ENCODE results near the gene HGFAC.

HGFAC gene

GRCh38 chr4:3423406-3423805 is 18.4 kb upstream of the HGFAC start:
- Histone ChIP-seq H2BK5ac (ENCODE audit: low read depth, low read length, poor library complexity, severe bottlenecking) (no peak overlapping the region), H3K36me3 (ENCODE audit: control insufficient read depth in 1 of 2, insufficient read depth in 2 of 2, low read depth in 1 of 2, low read length in 2 of 2) (peaks cover 18 to 70% of the 10 kb centered on the region in 2 experiments), H2AFZ (ENCODE audit: low read depth, low read length) (no peak overlapping the region), H2AK5ac (ENCODE audit: low read length, severe bottlenecking) (no peak overlapping the region), H3K4me2 (ENCODE audit: low read length, poor library complexity, severe bottlenecking) (no peak overlapping the region), H4K8ac (ENCODE audit: low read length) (no peak overlapping the region), H2BK15ac (ENCODE audit: low read depth, poor library complexity, severe bottlenecking) (no peak overlapping the region), H3K27me3 (ENCODE audit: control insufficient read depth in 1 of 2, insufficient read depth in 1 of 2, low read length in 2 of 2) (no peaks in the 10 kb centered on the region), H3K79me1 (replicated peaks; ENCODE audit: low read length, poor library complexity, severe bottlenecking) (peaks cover 2% of the 10 kb centered on the region), H3K9ac (ENCODE audit: low read length) (no peak overlapping the region), H3K4ac (ENCODE audit: low read depth in 1 of 2, low read length in 2 of 2) (no peak overlapping the region), H4K91ac (ENCODE audit: low read length) (no peak overlapping the region), H3K18ac (ENCODE audit: low read depth in 1 of 2, low read length in 2 of 2) (no peak overlapping the region), H3K23ac (ENCODE audit: low read length in 2 of 2) (no peak overlapping the region), H2BK120ac (ENCODE audit: low read depth, low read length) (no peak overlapping the region), H3K4me1 (ENCODE audit: control insufficient read depth, insufficient read depth, low read depth, low read length) (peaks cover 2% of the 10 kb centered on the region), H3K9me3 (ENCODE audit: control insufficient read depth, low read length) (no peaks in the 10 kb centered on the region), H2BK12ac (ENCODE audit: low read length in 2 of 2) (no peak overlapping the region), H3K27ac (ENCODE audit: low read length, poor library complexity, severe bottlenecking) (no peak overlapping the region), H3K14ac (ENCODE audit: low read length in 2 of 2) (no peak overlapping the region), H3K4me3 (ENCODE audit: insufficient read depth in 1 of 2, low read depth in 1 of 2, low read length in 2 of 2) (no peak overlapping the region)
- 98% methylated on average over 16 of the region's 16 CpGs for WGBS
- DNase-seq = no peak

GRCh38 chr4:3423952-3424351 is 17.8 kb upstream of the HGFAC start:
- no peak overlapping the region for H4K8ac ChIP-seq (ENCODE audit: low read length)
- no peak overlapping the region for H2AFZ ChIP-seq (ENCODE audit: low read depth, low read length)
- H2BK120ac ChIP-seq (ENCODE audit: low read depth, low read length) = no peak overlapping the region
- no peak overlapping the region for H3K14ac ChIP-seq (ENCODE audit: low read length in 2 of 2)
- H3K9ac ChIP-seq (ENCODE audit: low read length) = no peak overlapping the region
- no peak overlapping the region for H3K4me3 ChIP-seq (ENCODE audit: insufficient read depth in 1 of 2, low read depth in 1 of 2, low read length in 2 of 2)
- H3K4me2 ChIP-seq (ENCODE audit: low read length, poor library complexity, severe bottlenecking) = no peak overlapping the region
- no peak overlapping the region for H4K91ac ChIP-seq (ENCODE audit: low read length)
- no peak overlapping the region for H2BK5ac ChIP-seq (ENCODE audit: low read depth, low read length, poor library complexity, severe bottlenecking)
- WGBS = 99% methylated on average over 10 of the region's 13 CpGs
- DNase-seq = no peak
- no peaks in the 10 kb centered on the region for H3K27me3 ChIP-seq (ENCODE audit: control insufficient read depth in 1 of 2, insufficient read depth in 1 of 2, low read length in 2 of 2)
- peaks cover 2% of the 10 kb centered on the region for H3K4me1 ChIP-seq (ENCODE audit: control insufficient read depth, insufficient read depth, low read depth, low read length)
- H3K27ac ChIP-seq (ENCODE audit: low read length, poor library complexity, severe bottlenecking) = no peak overlapping the region
- no peak overlapping the region for H2BK12ac ChIP-seq (ENCODE audit: low read length in 2 of 2)
- H3K18ac ChIP-seq (ENCODE audit: low read depth in 1 of 2, low read length in 2 of 2) = no peak overlapping the region
- no peak overlapping the region for H3K23ac ChIP-seq (ENCODE audit: low read length in 2 of 2)
- H3K36me3 ChIP-seq (ENCODE audit: control insufficient read depth in 1 of 2, insufficient read depth in 2 of 2, low read depth in 1 of 2, low read length in 2 of 2) = peaks cover 15 to 70% of the 10 kb centered on the region in 2 experiments
- no peak overlapping the region for H2AK5ac ChIP-seq (ENCODE audit: low read length, severe bottlenecking)
- no peak overlapping the region for H3K4ac ChIP-seq (ENCODE audit: low read depth in 1 of 2, low read length in 2 of 2)
- no peaks in the 10 kb centered on the region for H3K9me3 ChIP-seq (ENCODE audit: control insufficient read depth, low read length)
- peaks cover 2% of the 10 kb centered on the region for H3K79me1 ChIP-seq (replicated peaks; ENCODE audit: low read length, poor library complexity, severe bottlenecking)
- H2BK15ac ChIP-seq (ENCODE audit: low read depth, poor library complexity, severe bottlenecking) = no peak overlapping the region

- Histone ChIP-seq H4K8ac (ENCODE audit: low read length) (no peak overlapping the region), H3K79me1 (replicated peaks; ENCODE audit: low read length, poor library complexity, severe bottlenecking) (peaks cover 2% of the 10 kb centered on the region), H2BK12ac (ENCODE audit: low read length in 2 of 2) (no peak overlapping the region), H3K23ac (ENCODE audit: low read length in 2 of 2) (no peak overlapping the region), H3K4me3 (ENCODE audit: insufficient read depth in 1 of 2, low read depth in 1 of 2, low read length in 2 of 2) (no peak overlapping the region), H3K9me3 (ENCODE audit: control insufficient read depth, low read length) (no peaks in the 10 kb centered on the region), H3K9ac (ENCODE audit: low read length) (no peak overlapping the region), H3K14ac (ENCODE audit: low read length in 2 of 2) (no peak overlapping the region), H3K4ac (ENCODE audit: low read depth in 1 of 2, low read length in 2 of 2) (no peak overlapping the region), H4K91ac (ENCODE audit: low read length) (no peak overlapping the region), H2AFZ (ENCODE audit: low read depth, low read length) (no peak overlapping the region), H3K27me3 (ENCODE audit: control insufficient read depth in 1 of 2, insufficient read depth in 1 of 2, low read length in 2 of 2) (no peaks in the 10 kb centered on the region), H3K36me3 (ENCODE audit: control insufficient read depth in 1 of 2, insufficient read depth in 2 of 2, low read depth in 1 of 2, low read length in 2 of 2) (peaks cover 20 to 76% of the 10 kb centered on the region in 2 experiments), H3K4me2 (ENCODE audit: low read length, poor library complexity, severe bottlenecking) (no peak overlapping the region), H2AK5ac (ENCODE audit: low read length, severe bottlenecking) (no peak overlapping the region), H3K18ac (ENCODE audit: low read depth in 1 of 2, low read length in 2 of 2) (no peak overlapping the region), H3K27ac (ENCODE audit: low read length, poor library complexity, severe bottlenecking) (no peak overlapping the region), H3K4me1 (ENCODE audit: control insufficient read depth, insufficient read depth, low read depth, low read length) (peaks cover 2% of the 10 kb centered on the region), H2BK120ac (ENCODE audit: low read depth, low read length) (no peak overlapping the region), H2BK5ac (ENCODE audit: low read depth, low read length, poor library complexity, severe bottlenecking) (no peak overlapping the region), H2BK15ac (ENCODE audit: low read depth, poor library complexity, severe bottlenecking) (no peak overlapping the region)
- 92% methylated on average over 20 of the region's 20 CpGs for WGBS
- DNase-seq = no peak
Measured at GRCh38 chr4:3424522-3425095, 17.2 kb upstream of the HGFAC start.

- Histone ChIP-seq H2BK15ac (ENCODE audit: low read depth, poor library complexity, severe bottlenecking) (peak overlapping the region; percentile 3), H3K4ac (ENCODE audit: low read depth in 1 of 2, low read length in 2 of 2) (no peak overlapping the region), H3K23ac (ENCODE audit: low read length in 2 of 2) (no peak overlapping the region), H3K4me2 (ENCODE audit: low read length, poor library complexity, severe bottlenecking) (no peak overlapping the region), H3K4me3 (ENCODE audit: insufficient read depth in 1 of 2, low read depth in 1 of 2, low read length in 2 of 2) (no peak overlapping the region), H3K36me3 (ENCODE audit: control insufficient read depth in 1 of 2, insufficient read depth in 2 of 2, low read depth in 1 of 2, low read length in 2 of 2) (peaks cover 23 to 82% of the 10 kb centered on the region in 2 experiments), H3K4me1 (ENCODE audit: control insufficient read depth, insufficient read depth, low read depth, low read length) (no peaks in the 10 kb centered on the region), H4K8ac (ENCODE audit: low read length) (no peak overlapping the region), H2AK5ac (ENCODE audit: low read length, severe bottlenecking) (no peak overlapping the region), H2AFZ (ENCODE audit: low read depth, low read length) (no peak overlapping the region), H4K91ac (ENCODE audit: low read length) (no peak overlapping the region), H2BK5ac (ENCODE audit: low read depth, low read length, poor library complexity, severe bottlenecking) (no peak overlapping the region), H3K79me1 (replicated peaks; ENCODE audit: low read length, poor library complexity, severe bottlenecking) (peaks cover 2% of the 10 kb centered on the region), H3K18ac (ENCODE audit: low read depth in 1 of 2, low read length in 2 of 2) (no peak overlapping the region), H3K27me3 (ENCODE audit: control insufficient read depth in 1 of 2, insufficient read depth in 1 of 2, low read length in 2 of 2) (no peaks in the 10 kb centered on the region), H3K14ac (ENCODE audit: low read length in 2 of 2) (no peak overlapping the region), H3K27ac (ENCODE audit: low read length, poor library complexity, severe bottlenecking) (no peak overlapping the region), H3K9me3 (ENCODE audit: control insufficient read depth, low read length) (no peaks in the 10 kb centered on the region), H2BK12ac (ENCODE audit: low read length in 2 of 2) (no peak overlapping the region), H3K9ac (ENCODE audit: low read length) (no peak overlapping the region), H2BK120ac (ENCODE audit: low read depth, low read length) (no peak overlapping the region)
- no peak for DNase-seq
- 93% methylated on average over 23 of the region's 24 CpGs for WGBS
Measured at GRCh38 chr4:3426465-3427133, 15.2 kb upstream of the HGFAC start.
